ENCODE results near the gene SORBS2. TPM values are rescaled to one million over a fixed set of nuclear protein-coding genes. Genes with fewer than 3 reads are reported as not detected.
A peak's percentile ranks its signal among the peaks of the same experiment; 100 is the strongest.

The SORBS2 gene
- total and polyA plus RNA-seq, 5 donors, result 181 to 776 (median 613) TPM

DNA sequence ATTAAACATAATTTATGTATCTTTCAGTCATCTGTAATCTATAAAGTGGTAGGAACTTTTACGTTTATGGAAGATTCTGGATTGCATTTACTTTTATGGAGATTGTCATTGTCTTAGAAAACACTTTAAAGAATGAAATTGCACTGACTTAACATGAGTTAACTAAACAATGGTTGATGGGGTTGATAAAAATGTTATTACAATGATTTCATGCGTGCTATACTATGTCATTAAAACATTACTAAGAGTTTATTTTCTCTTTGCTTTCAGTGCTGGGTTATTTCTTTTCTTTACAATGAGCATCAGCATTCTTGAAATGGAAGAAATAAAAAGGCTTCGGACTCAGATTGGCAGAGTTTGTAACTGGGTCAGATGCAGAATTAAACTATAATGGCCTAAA, 209.6 kb downstream of the SORBS2 start:
- 84% methylated on average over 3 of the region's 3 CpGs for WGBS

DNA sequence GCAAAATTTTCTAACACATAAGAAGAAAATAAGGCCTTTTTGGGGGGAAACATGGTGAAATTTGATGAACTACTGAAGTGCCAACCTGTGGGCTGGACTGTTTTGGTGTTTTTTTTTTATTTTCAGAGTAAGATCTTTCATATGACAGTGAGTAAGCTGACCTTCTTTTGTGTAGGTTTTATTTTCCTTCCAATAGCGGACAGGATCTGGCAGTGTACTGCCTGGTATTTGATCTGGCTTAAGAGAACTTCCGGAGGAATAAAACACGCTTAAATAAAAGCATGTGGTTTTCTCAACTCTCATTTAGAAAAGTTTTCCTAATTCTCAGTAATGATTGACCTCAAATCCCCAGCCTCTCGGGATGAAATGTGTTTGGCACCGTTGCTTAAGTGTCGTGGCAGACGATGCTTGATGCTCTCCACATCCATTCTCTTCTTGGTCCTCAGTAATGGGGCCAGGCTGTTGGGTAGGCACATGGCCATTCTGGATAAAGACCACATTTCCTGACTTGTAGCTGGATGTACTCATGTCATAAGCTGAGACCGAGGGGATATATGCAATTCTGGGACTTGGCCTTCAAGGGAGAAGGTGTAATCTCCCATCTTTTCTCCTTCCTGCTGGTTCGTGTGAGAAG, 211.1 kb downstream of the SORBS2 start:
- 68% methylated on average over 9 of the region's 9 CpGs for WGBS
- no peak for ATAC-seq
- intact Hi-C loops (cut with DNase I), result no loop called here

More for the DNA sequence above, 209.6 kb downstream of the SORBS2 start:
- H3K27me3 ChIP-seq (ENCODE audit: control insufficient read depth, insufficient read depth), result no peaks in the 10 kb centered on the region
- no peak overlapping the region for H3K4me3 ChIP-seq (ENCODE audit: low read length)
- DNase-seq (no peak), ATAC-seq (no peak)
- H3K27ac ChIP-seq (ENCODE audit: low read length), result no peak overlapping the region
- intact Hi-C loops (cut with DNase I), result no loop called here
- H3K9me3 ChIP-seq (ENCODE audit: control insufficient read depth, low read length), result no peaks in the 10 kb centered on the region
- no peaks in the 10 kb centered on the region for H3K4me1 ChIP-seq (ENCODE audit: control insufficient read depth, insufficient read depth, low read length)

DNA sequence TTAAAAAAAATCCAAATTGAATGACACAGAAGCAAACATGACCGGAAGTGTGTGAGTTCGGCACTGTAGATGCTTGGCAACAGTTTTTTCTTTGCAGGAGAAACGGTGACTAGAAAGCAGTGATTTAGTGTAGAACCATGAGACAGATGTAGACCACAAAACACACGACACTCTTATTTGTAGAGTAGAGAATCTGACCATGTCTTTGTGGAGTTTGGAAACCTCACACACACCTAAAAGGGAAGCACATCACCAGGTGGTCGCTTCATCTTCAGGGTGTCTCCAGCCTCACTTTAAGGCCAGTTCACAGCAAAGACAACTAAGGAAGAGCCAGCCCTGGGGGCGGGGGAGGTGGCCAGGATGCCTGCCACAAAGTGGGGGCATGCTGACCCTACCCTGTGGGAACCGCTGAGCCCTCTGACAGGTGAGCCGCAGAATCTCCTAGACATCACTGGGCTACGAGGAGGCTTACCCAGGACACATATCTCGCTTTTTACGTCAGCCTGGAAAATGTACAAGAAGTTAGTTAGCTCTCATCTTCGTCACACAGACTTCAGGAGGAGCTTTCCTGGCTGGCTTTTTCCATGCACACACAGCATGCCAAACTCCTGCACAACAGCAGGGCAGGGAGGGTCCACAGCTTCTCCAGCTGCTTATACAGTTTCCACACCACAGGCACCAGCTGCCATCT, 212.3 kb downstream of the SORBS2 start:
- Histone ChIP-seq H3K27me3 (ENCODE audit: control insufficient read depth, insufficient read depth) (no peaks in the 10 kb centered on the region), H3K4me3 (ENCODE audit: low read length) (no peak overlapping the region), H3K27ac (ENCODE audit: low read length) (no peak overlapping the region), H3K9me3 (ENCODE audit: control insufficient read depth, low read length) (no peaks in the 10 kb centered on the region), H3K4me1 (ENCODE audit: control insufficient read depth, insufficient read depth, low read length) (no peaks in the 10 kb centered on the region)
- ATAC-seq (peak; percentile 66 to 73), DNase-seq (peak; percentile 60 to 65 (median 61))
- WGBS, result 52% methylated on average over 12 of the region's 12 CpGs
- intact Hi-C loops (cut with DNase I), result loop anchor here in 3 of 4 donors (5.0 to 10.0 kb wide), 4 partner anchors 62 to 127 kb away; partner anchors contain the start of genes CCDC110 (in 2 of the 3) and PDLIM3 (in 2 of the 3)

More for the DNA sequence above, 211.1 kb downstream of the SORBS2 start:
- DNase-seq, result no peak
- no peaks in the 10 kb centered on the region for H3K9me3 ChIP-seq (ENCODE audit: control insufficient read depth, low read length)
- no peaks in the 10 kb centered on the region for H3K4me1 ChIP-seq (ENCODE audit: control insufficient read depth, insufficient read depth, low read length)
- no peak overlapping the region for H3K4me3 ChIP-seq (ENCODE audit: low read length)
- H3K27me3 ChIP-seq (ENCODE audit: control insufficient read depth, insufficient read depth), result no peaks in the 10 kb centered on the region
- H3K27ac ChIP-seq (ENCODE audit: low read length), result no peak overlapping the region

DNA sequence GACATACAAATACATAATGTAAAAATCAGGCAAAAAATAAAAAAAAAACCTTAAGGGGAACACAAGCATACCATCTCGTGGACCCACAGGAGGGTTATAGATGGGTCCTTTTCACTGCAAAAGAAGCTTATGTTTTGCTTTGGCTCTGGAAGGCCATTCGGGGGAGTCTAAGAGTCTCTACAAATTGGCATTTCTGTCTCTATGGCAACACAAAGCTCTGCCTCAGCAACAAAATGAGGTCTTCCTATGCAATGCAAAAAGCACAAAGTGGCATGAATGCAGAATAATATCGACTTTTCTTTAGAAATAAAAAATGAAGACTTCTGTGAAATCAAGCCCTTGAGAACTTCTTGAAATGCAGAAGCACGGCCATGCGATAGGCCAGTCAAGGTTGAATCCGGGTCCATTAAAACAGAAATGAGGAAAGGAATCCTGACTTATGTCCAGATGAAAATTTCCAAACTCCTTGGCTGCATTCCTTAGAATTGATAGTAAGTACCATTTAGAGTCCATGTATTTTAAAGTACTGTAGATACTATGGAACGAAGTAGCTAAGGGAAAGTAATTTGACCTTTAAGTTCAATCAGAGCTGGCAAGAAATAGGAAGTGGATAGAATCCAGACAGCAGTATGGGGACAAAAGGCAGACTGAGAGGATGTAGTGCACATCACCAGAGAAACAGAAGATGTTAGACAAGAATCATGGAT, 213.0 kb downstream of the SORBS2 start:
- peak overlapping the region; percentile 58 for H3K27ac ChIP-seq (ENCODE audit: low read length)
- 54% methylated on average over 7 of the region's 7 CpGs for WGBS
- no peak overlapping the region for H3K4me3 ChIP-seq (ENCODE audit: low read length)
- H3K27me3 ChIP-seq (ENCODE audit: control insufficient read depth, insufficient read depth), result no peaks in the 10 kb centered on the region
- no peaks in the 10 kb centered on the region for H3K4me1 ChIP-seq (ENCODE audit: control insufficient read depth, insufficient read depth, low read length)
- intact Hi-C loops (cut with DNase I), result loop anchor here in 3 of 4 donors (5.0 to 10.0 kb wide), 4 partner anchors 62 to 127 kb away; partner anchors contain the start of genes CCDC110 (in 2 of the 3) and PDLIM3 (in 2 of the 3)
- no peaks in the 10 kb centered on the region for H3K9me3 ChIP-seq (ENCODE audit: control insufficient read depth, low read length)
- ATAC-seq (peak; percentile 10 to 29), DNase-seq (no peak)

DNA sequence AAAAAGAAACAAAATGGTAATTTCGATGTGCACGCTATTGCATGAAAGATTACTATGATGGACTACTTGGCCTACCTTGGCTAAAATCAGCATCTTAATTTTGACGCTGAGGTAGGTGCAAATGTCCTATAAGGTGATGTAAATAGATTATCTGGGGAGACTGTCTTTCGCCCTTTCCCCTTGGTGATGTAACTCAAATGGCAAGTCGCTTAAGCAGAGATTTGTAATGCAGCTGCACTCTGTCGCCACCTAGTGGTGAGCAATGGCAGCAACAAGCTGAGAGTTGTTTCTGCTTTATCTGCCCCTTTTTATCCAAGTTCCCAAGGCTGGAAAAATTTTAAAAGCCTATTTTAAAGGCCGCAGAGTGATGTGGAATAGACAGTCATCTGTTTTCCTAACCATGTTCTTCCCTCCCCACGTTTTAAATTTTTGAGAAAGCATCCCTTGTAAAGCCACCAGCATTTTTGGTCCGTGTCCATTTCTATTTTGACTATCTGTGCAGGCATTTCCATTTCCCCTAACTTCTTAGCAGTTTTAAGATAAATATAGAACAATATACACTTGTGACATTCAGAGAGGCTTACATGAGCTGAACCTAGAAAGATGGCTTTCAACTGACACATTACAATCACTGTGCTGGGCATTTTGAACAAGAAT, 214.3 kb downstream of the SORBS2 start:
- intact Hi-C loops (cut with DNase I), result loop anchor here in 3 of 4 donors (5.0 to 10.0 kb wide), 4 partner anchors 60 to 125 kb away; partner anchors contain the start of genes CCDC110 (in 2 of the 3) and PDLIM3 (in 2 of the 3)
- no peak overlapping the region for H3K4me3 ChIP-seq (ENCODE audit: low read length)
- H3K9me3 ChIP-seq (ENCODE audit: control insufficient read depth, low read length), result no peaks in the 10 kb centered on the region
- no peaks in the 10 kb centered on the region for H3K4me1 ChIP-seq (ENCODE audit: control insufficient read depth, insufficient read depth, low read length)
- ATAC-seq, result peak; percentile 55 to 58
- peak; percentile 75 to 89 (median 87) for DNase-seq
- WGBS, result 27% methylated on average over 9 of the region's 9 CpGs
- no peak overlapping the region for H3K27ac ChIP-seq (ENCODE audit: low read length)
- no peaks in the 10 kb centered on the region for H3K27me3 ChIP-seq (ENCODE audit: control insufficient read depth, insufficient read depth)

DNA sequence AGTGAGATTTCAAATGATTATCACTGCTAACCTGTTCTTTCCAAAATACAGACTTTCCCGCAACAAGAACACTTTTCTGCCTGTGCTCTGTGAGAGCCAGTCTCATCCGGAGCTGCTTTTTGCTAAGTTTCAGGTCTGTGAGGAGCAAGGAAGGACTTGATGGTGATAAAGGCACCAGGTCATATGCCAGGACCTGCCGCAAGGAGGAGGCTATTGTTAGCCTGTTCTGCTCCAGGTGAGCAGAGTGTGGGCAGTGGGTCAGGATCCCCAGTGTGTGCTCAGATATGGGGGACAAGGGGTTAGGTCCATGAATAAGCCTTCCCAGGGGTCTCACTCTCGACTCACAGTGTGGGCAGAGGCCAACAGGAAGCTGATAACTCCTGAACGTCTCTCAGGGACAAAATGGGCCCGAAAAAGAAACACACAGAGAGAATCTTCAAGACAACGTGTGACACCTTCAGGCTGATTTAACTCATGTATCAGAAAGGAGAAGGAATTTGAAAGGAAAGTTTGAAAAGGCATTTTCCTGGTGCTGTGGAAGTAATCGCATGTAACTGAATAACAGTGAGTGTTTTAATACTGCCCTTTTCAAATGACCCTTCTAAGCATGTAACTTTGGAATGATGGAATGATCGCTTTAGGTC, 219.0 kb downstream of the SORBS2 start:
- H3K27me3 ChIP-seq (ENCODE audit: control insufficient read depth, insufficient read depth), result no peaks in the 10 kb centered on the region
- no peak for DNase-seq
- H3K9me3 ChIP-seq (ENCODE audit: control insufficient read depth, low read length), result no peaks in the 10 kb centered on the region
- 54% methylated on average over 9 of the region's 9 CpGs for WGBS
- H3K27ac ChIP-seq (ENCODE audit: low read length), result peak overlapping the region; percentile 63
- no peak overlapping the region for H3K4me3 ChIP-seq (ENCODE audit: low read length)
- no peaks in the 10 kb centered on the region for H3K4me1 ChIP-seq (ENCODE audit: control insufficient read depth, insufficient read depth, low read length)
- ATAC-seq, result peak; percentile 10 to 35
- intact Hi-C loops (cut with DNase I), result loop anchor here in 2 of 4 donors (5.0 to 10.0 kb wide), 3 partner anchors 58 to 121 kb away; partner anchors contain the start of genes CCDC110 (in 1 of the 2) and PDLIM3 (in 1 of the 2)

DNA sequence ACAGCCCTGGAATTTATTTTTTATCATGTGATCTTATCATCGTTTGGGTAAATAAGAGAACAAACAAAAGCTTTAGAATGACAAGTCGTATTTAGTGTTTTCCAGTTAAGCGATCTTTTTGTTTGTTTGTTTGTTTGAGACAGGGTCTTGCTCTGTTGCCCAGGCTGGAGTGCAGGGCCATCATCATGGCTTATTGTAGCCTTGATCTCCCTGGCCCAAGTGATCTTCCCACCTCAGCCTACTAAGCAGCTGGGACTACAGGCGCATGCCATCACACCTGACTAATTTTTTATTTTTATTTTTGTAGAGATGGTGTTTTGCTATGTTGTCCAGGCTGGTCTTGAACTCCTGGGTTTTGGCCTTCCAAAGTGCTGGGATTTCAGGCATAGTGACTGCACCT, 219.6 kb downstream of the SORBS2 start:
- no peak for ATAC-seq
- intact Hi-C loops (cut with DNase I), result loop anchor here in 2 of 4 donors (5.0 to 10.0 kb wide), 3 partner anchors 58 to 120 kb away; partner anchors contain the start of genes CCDC110 (in 1 of the 2) and PDLIM3 (in 1 of the 2)
- Histone ChIP-seq H3K4me3 (ENCODE audit: low read length) (no peak overlapping the region), H3K9me3 (ENCODE audit: control insufficient read depth, low read length) (no peaks in the 10 kb centered on the region), H3K27me3 (ENCODE audit: control insufficient read depth, insufficient read depth) (no peaks in the 10 kb centered on the region), H3K27ac (ENCODE audit: low read length) (no peak overlapping the region), H3K4me1 (ENCODE audit: control insufficient read depth, insufficient read depth, low read length) (no peaks in the 10 kb centered on the region)
- no peak for DNase-seq
- WGBS, result 89% methylated on average over 4 of the region's 4 CpGs

DNA sequence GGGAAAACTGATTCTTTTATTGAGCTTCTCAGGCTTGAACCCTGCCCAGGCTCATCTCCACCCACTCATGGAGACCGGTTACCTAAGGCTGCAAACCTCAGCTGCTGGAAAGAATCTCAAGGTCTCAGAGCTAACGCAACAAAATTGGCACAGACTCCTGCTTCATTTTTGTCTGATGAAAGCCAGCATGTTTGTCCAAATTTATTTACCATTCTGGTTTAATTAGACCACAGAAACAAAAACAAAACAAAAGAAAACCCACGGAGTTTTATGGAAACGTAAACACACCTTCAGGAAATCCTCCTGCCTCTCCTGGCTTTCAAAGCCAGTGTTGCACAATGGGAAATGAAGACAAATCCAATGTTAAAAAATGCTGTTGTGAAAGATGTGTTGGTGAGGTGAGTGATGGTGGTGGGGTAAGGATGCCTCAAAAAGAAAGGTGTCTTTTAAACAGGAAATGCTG, 220.3 kb downstream of the SORBS2 start:
- no peak overlapping the region for H3K27ac ChIP-seq (ENCODE audit: low read length)
- no peak for DNase-seq
- no peaks in the 10 kb centered on the region for H3K4me1 ChIP-seq (ENCODE audit: control insufficient read depth, insufficient read depth, low read length)
- peak overlapping the region; percentile 1 for H3K4me3 ChIP-seq (ENCODE audit: low read length)
- intact Hi-C loops (cut with DNase I), result loop anchor here in 2 of 4 donors (5.0 to 10.0 kb wide), 3 partner anchors 57 to 119 kb away; partner anchors contain the start of genes CCDC110 (in 1 of the 2) and PDLIM3 (in 1 of the 2)
- 26% methylated on average over 4 of the region's 4 CpGs for WGBS
- H3K27me3 ChIP-seq (ENCODE audit: control insufficient read depth, insufficient read depth), result no peaks in the 10 kb centered on the region
- peak; percentile 31 to 36 for ATAC-seq
- no peaks in the 10 kb centered on the region for H3K9me3 ChIP-seq (ENCODE audit: control insufficient read depth, low read length)

DNA sequence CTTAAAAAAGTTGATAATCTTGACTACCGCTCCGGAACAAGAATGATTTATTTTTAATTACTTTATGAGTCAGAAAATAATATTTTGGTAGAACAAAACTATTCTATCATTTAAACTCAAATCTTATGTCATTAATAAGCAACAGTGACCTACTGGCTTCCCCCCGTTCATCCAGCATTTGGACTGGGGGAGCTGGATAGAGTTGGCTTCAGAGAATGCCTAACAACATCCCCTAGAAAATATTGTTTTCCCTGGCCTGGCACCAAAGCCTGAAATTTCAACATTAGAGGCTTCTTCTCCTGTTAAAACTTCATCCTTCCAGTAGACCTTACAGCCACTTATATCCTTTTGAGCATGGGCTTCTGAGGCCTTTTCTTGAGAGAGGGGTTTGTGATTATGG, 221.0 kb downstream of the SORBS2 start:
- DNase-seq, result no peak
- intact Hi-C loops (cut with DNase I), result loop anchor here in 2 of 4 donors (5.0 to 10.0 kb wide), 3 partner anchors 56 to 119 kb away; partner anchors contain the start of genes CCDC110 (in 1 of the 2) and PDLIM3 (in 1 of the 2)
- Histone ChIP-seq H3K4me1 (ENCODE audit: control insufficient read depth, insufficient read depth, low read length) (no peaks in the 10 kb centered on the region), H3K27me3 (ENCODE audit: control insufficient read depth, insufficient read depth) (no peaks in the 10 kb centered on the region), H3K4me3 (ENCODE audit: low read length) (no peak overlapping the region), H3K9me3 (ENCODE audit: control insufficient read depth, low read length) (no peaks in the 10 kb centered on the region), H3K27ac (ENCODE audit: low read length) (peak overlapping the region; percentile 36)
- WGBS, result 56% methylated on average over 3 of the region's 3 CpGs
- ATAC-seq, result peak in 1 of 2 donors; percentile 40
